ENCODE data around the gene DCDC2C. TPM values are rescaled to one million over a fixed set of nuclear protein-coding genes. Genes with fewer than 3 reads are reported as not detected.

The DCDC2C gene
- total RNA-seq, 4 donors from 2014 or later, result 0.40 to 1.5 (median 0.68) TPM

DNA sequence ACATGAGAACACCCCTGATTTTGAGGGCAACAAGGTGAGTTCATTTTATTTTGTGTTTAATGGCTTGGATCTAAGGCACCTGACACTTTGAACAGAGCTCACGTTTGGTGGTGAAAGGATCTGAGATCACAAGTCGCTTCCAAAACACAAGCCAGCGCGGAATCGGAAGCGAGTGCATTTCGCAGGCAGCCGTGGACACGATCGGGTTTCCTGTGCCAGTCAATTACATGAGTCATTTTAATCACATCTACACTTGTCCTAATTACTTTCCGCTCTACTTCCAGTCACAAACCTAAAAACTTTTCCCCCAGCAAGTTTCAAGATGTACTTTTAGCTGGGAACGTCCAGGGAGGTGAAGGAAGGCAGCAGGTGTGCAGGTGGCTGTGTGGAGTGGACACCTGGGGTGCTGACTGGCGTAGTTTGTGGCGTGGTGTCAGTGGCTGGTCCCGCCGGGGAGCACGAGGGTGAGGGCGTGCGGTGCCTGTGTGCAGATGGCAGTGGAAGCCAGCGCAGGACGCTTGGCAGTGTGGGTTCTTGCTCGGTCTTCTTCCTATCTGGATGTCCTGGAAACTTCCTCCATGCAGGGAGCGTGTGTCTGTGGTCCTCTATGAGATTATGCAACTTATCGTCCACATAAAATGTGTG lies 75.6 kb downstream of the DCDC2C start:
- H3K27me3 ChIP-seq, result no peaks in the 10 kb centered on the region
- no peak overlapping the region for H3K27ac ChIP-seq
- H3K36me3 ChIP-seq, result no peaks in the 10 kb centered on the region
- no peak overlapping the region for H3K4me3 ChIP-seq (replicated peaks in 1 of 3)
- 77 to 85% methylated on average over 24 of the region's 24 CpGs for WGBS, 2 donors
- DNase-seq, result no peak
- no peaks in the 10 kb centered on the region for H3K4me1 ChIP-seq
- H3K9me3 ChIP-seq, result no peaks in the 10 kb centered on the region
- TF ChIP-seq, protein P1, sequence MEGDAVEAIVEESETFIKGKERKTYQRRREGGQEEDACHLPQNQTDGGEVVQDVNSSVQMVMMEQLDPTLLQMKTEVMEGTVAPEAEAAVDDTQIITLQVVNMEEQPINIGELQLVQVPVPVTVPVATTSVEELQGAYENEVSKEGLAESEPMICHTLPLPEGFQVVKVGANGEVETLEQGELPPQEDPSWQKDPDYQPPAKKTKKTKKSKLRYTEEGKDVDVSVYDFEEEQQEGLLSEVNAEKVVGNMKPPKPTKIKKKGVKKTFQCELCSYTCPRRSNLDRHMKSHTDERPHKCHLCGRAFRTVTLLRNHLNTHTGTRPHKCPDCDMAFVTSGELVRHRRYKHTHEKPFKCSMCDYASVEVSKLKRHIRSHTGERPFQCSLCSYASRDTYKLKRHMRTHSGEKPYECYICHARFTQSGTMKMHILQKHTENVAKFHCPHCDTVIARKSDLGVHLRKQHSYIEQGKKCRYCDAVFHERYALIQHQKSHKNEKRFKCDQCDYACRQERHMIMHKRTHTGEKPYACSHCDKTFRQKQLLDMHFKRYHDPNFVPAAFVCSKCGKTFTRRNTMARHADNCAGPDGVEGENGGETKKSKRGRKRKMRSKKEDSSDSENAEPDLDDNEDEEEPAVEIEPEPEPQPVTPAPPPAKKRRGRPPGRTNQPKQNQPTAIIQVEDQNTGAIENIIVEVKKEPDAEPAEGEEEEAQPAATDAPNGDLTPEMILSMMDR (IDR thresholded peaks at IDR 0.05), result no peak
- no peak for TF ChIP-seq POLR2A (IDR thresholded peaks at IDR 0.05)
- intact Hi-C loops (cut with DNase I), result no loop called here

GRCh38 chr2:3779496-3780049 lies 76.2 kb downstream of the DCDC2C start:
- no peak for DNase-seq
- H3K4me3 ChIP-seq (replicated peaks in 1 of 3), result no peak overlapping the region
- no peak overlapping the region for H3K27ac ChIP-seq
- H3K9me3 ChIP-seq, result no peaks in the 10 kb centered on the region
- intact Hi-C loops (cut with DNase I), result no loop called here
- TF ChIP-seq, protein P1 (IDR thresholded peaks at IDR 0.05), result no peak
- TF ChIP-seq POLR2A (IDR thresholded peaks at IDR 0.05), result no peak
- no peaks in the 10 kb centered on the region for H3K27me3 ChIP-seq
- no peaks in the 10 kb centered on the region for H3K4me1 ChIP-seq
- H3K36me3 ChIP-seq, result no peaks in the 10 kb centered on the region
- WGBS, 2 donors, result 32 to 51% methylated on average over 10 of the region's 10 CpGs

DNA sequence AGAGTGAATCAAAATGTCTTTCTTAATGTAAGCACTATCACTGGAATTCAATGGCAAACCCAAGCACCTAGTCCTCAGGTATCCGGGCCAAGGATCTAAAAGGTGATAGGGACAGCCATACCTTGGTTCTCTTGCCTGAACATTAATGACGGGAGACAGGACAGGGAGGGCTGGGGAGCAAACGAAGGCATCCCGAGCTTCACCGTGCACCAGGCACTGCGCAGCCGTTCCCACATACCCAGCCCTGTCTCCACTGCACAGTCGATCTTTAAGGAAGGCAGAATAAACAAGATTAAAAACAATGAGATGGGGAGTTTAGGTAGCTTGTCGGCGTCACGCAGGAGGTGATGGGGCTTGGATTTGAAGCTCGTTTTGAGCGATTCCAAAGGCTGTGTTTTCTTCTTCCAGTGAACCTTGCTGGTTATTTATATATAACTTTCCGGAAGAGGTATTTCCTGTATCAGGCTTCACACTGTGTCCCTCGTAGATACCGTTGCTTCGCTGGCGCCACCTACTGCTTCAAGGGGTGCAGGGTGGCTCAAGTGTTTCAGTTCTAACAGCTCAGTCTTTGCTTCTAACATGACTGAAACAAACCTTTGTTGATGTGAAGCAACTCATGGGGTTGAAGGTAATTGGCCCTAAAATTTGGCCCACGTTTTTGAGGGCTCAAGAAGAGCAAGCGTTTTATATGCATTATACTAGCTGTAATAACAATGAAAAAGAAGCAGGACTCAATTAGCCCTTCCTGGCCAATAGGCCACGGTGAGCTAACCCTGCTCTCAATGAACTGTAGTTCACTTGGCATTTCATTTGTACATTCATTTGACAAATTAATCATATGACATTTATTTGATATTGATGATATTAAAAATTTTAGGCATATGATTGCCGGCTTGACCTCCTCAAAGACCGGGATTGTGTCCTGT lies 77.4 kb downstream of the DCDC2C start:
- H3K27ac ChIP-seq, result no peak overlapping the region
- H3K4me1 ChIP-seq, result no peaks in the 10 kb centered on the region
- H3K4me3 ChIP-seq (replicated peaks in 1 of 3), result no peak overlapping the region
- H3K9me3 ChIP-seq, result no peaks in the 10 kb centered on the region
- intact Hi-C loops (cut with DNase I), result no loop called here
- H3K27me3 ChIP-seq, result no peaks in the 10 kb centered on the region
- DNase-seq, result peak; percentile 64 to 75
- no peaks in the 10 kb centered on the region for H3K36me3 ChIP-seq
- 47 to 50% methylated on average over 23 of the region's 23 CpGs for WGBS, 2 donors
- TF ChIP-seq, protein P1 (IDR thresholded peaks at IDR 0.05), result peak; percentile 18 to 68 (median 48)
- TF ChIP-seq POLR2A (IDR thresholded peaks at IDR 0.05), result no peak

DNA sequence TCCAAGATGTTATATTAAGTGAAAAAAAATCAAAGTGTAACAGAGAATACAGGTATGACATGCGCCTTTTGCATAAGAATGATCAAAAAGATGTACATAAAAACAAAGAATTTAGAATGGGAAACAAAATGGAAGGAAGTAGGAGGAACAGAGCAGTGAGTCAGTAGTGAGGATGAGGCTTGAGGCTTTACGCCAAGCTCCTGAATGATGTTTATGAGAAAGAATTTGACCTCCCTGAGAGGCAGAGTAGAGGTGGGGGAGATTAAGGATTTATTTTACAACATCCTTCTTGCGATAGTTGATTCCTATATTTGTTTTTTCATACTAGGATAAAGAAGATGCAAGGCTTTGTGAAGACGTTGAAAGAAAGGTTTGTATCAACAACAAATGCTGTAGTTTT lies 81.4 kb downstream of the DCDC2C start:
- TF ChIP-seq, protein P1 (IDR thresholded peaks at IDR 0.05), result no peak
- no peak for TF ChIP-seq POLR2A (IDR thresholded peaks at IDR 0.05)
- Histone ChIP-seq H3K4me1 (no peaks in the 10 kb centered on the region), H3K27ac (no peak overlapping the region), H3K9me3 (no peaks in the 10 kb centered on the region), H3K27me3 (no peaks in the 10 kb centered on the region), H3K4me3 (replicated peaks in 1 of 3) (no peak overlapping the region), H3K36me3 (no peaks in the 10 kb centered on the region)
- no peak for DNase-seq
- intact Hi-C loops (cut with DNase I), result no loop called here
- WGBS, 2 donors, result 86% methylated on average over 4 of the region's 4 CpGs

All from thyroid gland (tissue), 4 donors.